Erythroblast (primary cell): ENCODE measurements around the gene FRMPD2.

Experiments
- GATA1 ChIP-seq: IDR thresholded peaks from 2 replicates; pipeline ENCODE4 v1.6.1; 2011; ENCODE audit warnings: low read depth, mild to moderate bottlenecking, control low read depth, low read length, moderate library complexity
- POLR2A ChIP-seq: IDR thresholded peaks from 2 replicates; pipeline ENCODE4 v1.6.1; 2011; ENCODE audit warnings: mild to moderate bottlenecking, low read length

DNA sequence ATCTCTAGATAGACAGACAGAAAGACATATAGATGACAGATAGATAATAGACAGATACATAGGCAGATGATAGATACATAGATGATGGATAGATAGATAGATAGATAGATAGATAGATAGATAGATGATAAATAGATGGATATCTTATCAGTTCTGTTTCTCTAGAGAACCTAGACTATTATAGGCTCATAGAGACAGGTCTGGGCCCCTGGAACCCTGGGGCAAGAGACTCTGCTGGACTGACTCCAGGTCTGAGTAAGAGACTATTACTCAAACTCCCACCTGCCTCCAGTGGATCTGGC, 58.3 kb downstream of the FRMPD2 start:
- TF ChIP-seq GATA1: no peak
- TF ChIP-seq POLR2A: no peak
